ENCODE data around the gene SOX30.

GRCh38 chr5:157610990-157611389 is 41.2 kb downstream of the SOX30 start:
- TF ChIP-seq CTCF (IDR thresholded peaks at IDR 0.05; ENCODE audit: low read length) (no peak), EZH2phosphoT487 (IDR thresholded peaks at IDR 0.05; ENCODE audit: low read length) (no peak)
